HFFc6 (cell line): ENCODE measurements around the gene SLC5A2. TPM values are rescaled to one million over a fixed set of nuclear protein-coding genes. Genes with fewer than 3 reads are reported as not detected.
"Not testable (repeated sequence)": the region's sequence is repeated elsewhere in the genome, so short reads cannot be mapped to it uniquely, and the experiment has no call there.

Experiments used
- DNase-seq: peaks from one replicate; pipeline ENCODE4 v3.0.0-alpha.2; 2018
- H3K27ac Mint-ChIP-seq: 2 replicates; pipeline ENCODE4 v1.8.0; 2020; ENCODE audit warnings: mild to moderate bottlenecking, mixed read lengths
- H3K27me3 Mint-ChIP-seq: 2 replicates; pipeline ENCODE4 v1.8.0; 2021; ENCODE audit warnings: mild to moderate bottlenecking, moderate library complexity, mixed read lengths; ENCODE audit not compliant: insufficient read depth
- H3K36me3 Mint-ChIP-seq: 2 replicates; pipeline ENCODE4 v1.8.0; 2021; ENCODE audit warnings: low read depth, mixed read lengths
- H3K4me1 Mint-ChIP-seq: 2 replicates; pipeline ENCODE4 v1.8.0; 2020; ENCODE audit warnings: low read depth, mixed read lengths
- H3K4me3 Mint-ChIP-seq: 2 replicates; pipeline ENCODE4 v1.8.0; 2020; ENCODE audit warnings: mild to moderate bottlenecking, moderate library complexity, mixed read lengths
- H3K9me3 Mint-ChIP-seq: 2 replicates; pipeline ENCODE4 v1.8.0; 2020; ENCODE audit warnings: mild to moderate bottlenecking, mixed read lengths
- CTCF ChIP-seq: fragments of 200-600 bp; sonication (generic); IDR thresholded peaks from 2 replicates; pipeline ENCODE4 v1.5.0; 2021; ENCODE audit warnings: antibody characterized with exemption, mild to moderate bottlenecking
- total RNA-seq, 6 experiments: library from RNA; stranded (reverse); fragmentation: NEBNext Ultra II Directional; extraction: Animal tissue kit (Norgen Biotek cat#: 25700); gene quantifications; 2 replicates in 1 of 6; 3 replicates in 5 of 6; pipeline ENCODE4 v1.2.3, GENCODE V29; 2021

SLC5A2 gene
- total RNA-seq, 6 experiments from 2014 or later = 0.19 to 0.21 TPM; not detected in 4

GRCh38 chr16:31498493-31498892 lies 15.6 kb downstream of the SLC5A2 start:
- no peak for DNase-seq
- H3K4me1 Mint-ChIP-seq = peaks cover 15% of the 10 kb centered on the region
- TF ChIP-seq CTCF = no peak
- no peak overlapping the region for H3K4me3 Mint-ChIP-seq
- H3K36me3 Mint-ChIP-seq = peaks cover 7% of the 10 kb centered on the region
- H3K27me3 Mint-ChIP-seq = 0 out of 2 replicates have a peak, but pooled peaks cover under 1% of the 10 kb centered on the region
- no peak overlapping the region for H3K27ac Mint-ChIP-seq
- H3K9me3 Mint-ChIP-seq = no peaks in the 10 kb centered on the region

- H3K27ac Mint-ChIP-seq = no peak overlapping the region
- TF ChIP-seq CTCF = no peak
- no peak overlapping the region for H3K4me3 Mint-ChIP-seq
- H3K27me3 Mint-ChIP-seq = no peaks in the 10 kb centered on the region
- H3K9me3 Mint-ChIP-seq = no peaks in the 10 kb centered on the region
- H3K36me3 Mint-ChIP-seq = peaks cover 7% of the 10 kb centered on the region
- peaks cover 15% of the 10 kb centered on the region for H3K4me1 Mint-ChIP-seq
- no peak for DNase-seq
Measured at GRCh38 chr16:31499928-31500327, 17.0 kb downstream of the SLC5A2 start.

- Mint-ChIP-seq H3K9me3 (no peaks in the 10 kb centered on the region), H3K4me1 (peaks cover 15% of the 10 kb centered on the region), H3K27ac (no peak overlapping the region), H3K4me3 (no peak overlapping the region), H3K36me3 (peaks cover 7% of the 10 kb centered on the region), H3K27me3 (no peaks in the 10 kb centered on the region)
- TF ChIP-seq CTCF = no peak
- DNase-seq = no peak
Measured at GRCh38 chr16:31501226-31501965, 18.5 kb downstream of the SLC5A2 start.

- H3K36me3 Mint-ChIP-seq = peaks cover 7% of the 10 kb centered on the region
Measured at GRCh38 chr16:31501966-31502348, 19.0 kb downstream of the SLC5A2 start.

GRCh38 chr16:31502981-31503380 lies 20.1 kb downstream of the SLC5A2 start:
- no peak for TF ChIP-seq CTCF
- no peaks in the 10 kb centered on the region for H3K9me3 Mint-ChIP-seq
- H3K4me1 Mint-ChIP-seq = peaks cover 23% of the 10 kb centered on the region
- H3K27me3 Mint-ChIP-seq = peaks cover 2% of the 10 kb centered on the region; the same call in 1 of the 2 replicates
- H3K36me3 Mint-ChIP-seq = peaks cover 14% of the 10 kb centered on the region
- DNase-seq = peak; percentile 32
- H3K27ac Mint-ChIP-seq = no peak overlapping the region
- no peak overlapping the region for H3K4me3 Mint-ChIP-seq

More at GRCh38 chr16:31501966-31502348, 19.0 kb downstream of the SLC5A2 start:
- H3K27ac Mint-ChIP-seq = no peak overlapping the region
- no peaks in the 10 kb centered on the region for H3K9me3 Mint-ChIP-seq
- TF ChIP-seq CTCF = no peak
- peaks cover 17% of the 10 kb centered on the region for H3K4me1 Mint-ChIP-seq
- H3K4me3 Mint-ChIP-seq = no peak overlapping the region
- H3K27me3 Mint-ChIP-seq = no peaks in the 10 kb centered on the region
- DNase-seq = no peak

- H3K4me3 Mint-ChIP-seq, H3K27ac Mint-ChIP-seq, H3K27me3 Mint-ChIP-seq, DNase-seq, H3K9me3 Mint-ChIP-seq: not testable (repeated sequence)
- Mint-ChIP-seq H3K36me3 (peaks cover 12% of the 10 kb centered on the region), H3K4me1 (peaks cover 24% of the 10 kb centered on the region)
Measured at GRCh38 chr16:31503555-31503954, 20.6 kb downstream of the SLC5A2 start.
